Ammon's horn (tissue), 1 donor: ENCODE data around the gene TCEAL3.
A peak's percentile ranks its signal among the peaks of the same experiment; 100 is the strongest.
"Not testable (repeated sequence)": the region's sequence is repeated elsewhere in the genome, so short reads cannot be mapped to it uniquely, and the experiment has no call there.

Experiments used
- DNase-seq: peaks from one replicate; pipeline ENCODE4 v3.0.0-alpha.2; 2016; ENCODE audit warnings: low spot score

The TCEAL3 gene

GRCh38 chrX:103626855-103627254 is 19.1 kb downstream of the TCEAL3 start:
- DNase-seq = no peak

- peak; percentile 80 for DNase-seq
Observed at GRCh38 chrX:103628386-103629317, 20.9 kb downstream of the TCEAL3 start, which contains the start of gene TCEAL1. TCEAL1 (plus strand) TSS chrX:103628975; CDS start chrX:103629917, 942 bp downstream.

DNA sequence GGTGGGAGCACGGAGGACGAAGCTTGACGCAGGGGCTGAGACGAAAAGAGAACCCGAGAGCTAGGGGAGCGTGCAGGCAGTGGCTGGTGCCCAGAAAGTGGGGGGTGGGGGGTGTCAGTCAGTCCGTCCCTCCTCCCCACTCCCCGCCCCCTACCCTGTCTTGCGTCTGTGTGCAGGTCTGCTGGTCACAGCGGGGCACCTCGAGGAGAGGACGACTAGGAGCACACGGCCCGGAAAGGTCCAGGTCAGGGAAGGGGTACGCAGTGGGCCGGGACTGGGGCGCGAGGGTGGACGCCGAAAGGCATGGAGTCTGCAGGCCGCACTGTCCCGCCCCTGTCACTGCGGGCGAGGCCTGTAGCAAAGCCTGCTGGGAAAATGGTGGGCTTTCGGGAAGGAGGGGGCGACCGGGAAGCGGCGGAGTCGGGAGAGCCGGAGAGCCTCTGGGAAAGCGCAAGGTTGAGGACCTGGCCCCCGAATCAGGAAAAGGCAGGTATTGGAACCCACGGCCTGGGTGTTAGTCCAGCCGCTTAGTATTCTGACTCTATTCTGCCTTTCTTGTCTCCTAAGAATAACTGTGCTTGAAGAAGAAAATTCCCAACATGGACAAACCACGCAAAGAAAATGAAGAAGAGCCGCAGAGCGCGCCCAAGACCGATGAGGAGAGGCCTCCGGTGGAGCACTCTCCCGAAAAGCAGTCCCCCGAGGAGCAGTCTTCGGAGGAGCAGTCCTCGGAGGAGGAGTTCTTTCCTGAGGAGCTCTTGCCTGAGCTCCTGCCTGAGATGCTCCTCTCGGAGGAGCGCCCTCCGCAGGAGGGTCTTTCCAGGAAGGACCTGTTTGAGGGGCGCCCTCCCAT is 21.8 kb downstream of the TCEAL3 start:
- peak; percentile 72 for DNase-seq

DNA sequence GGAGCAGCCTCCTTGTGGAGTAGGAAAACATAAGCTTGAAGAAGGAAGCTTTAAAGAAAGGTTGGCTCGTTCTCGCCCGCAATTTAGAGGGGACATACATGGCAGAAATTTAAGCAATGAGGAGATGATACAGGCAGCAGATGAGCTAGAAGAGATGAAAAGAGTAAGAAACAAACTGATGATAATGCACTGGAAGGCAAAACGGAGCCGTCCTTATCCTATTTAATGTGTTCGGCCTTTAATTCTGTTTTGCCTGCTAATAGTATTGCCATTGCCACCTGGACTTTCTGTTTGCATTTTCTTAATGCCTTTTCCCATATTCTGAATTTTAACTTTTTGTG is 22.4 kb downstream of the TCEAL3 start:
- no peak for DNase-seq

- DNase-seq = no peak
Observed at GRCh38 chrX:103631145-103631544, 23.4 kb downstream of the TCEAL3 start.

GRCh38 chrX:103635436-103635835 is 27.7 kb downstream of the TCEAL3 start:
- no peak for DNase-seq

GRCh38 chrX:103637604-103638338 is 30.0 kb downstream of the TCEAL3 start:
- DNase-seq = no peak

DNA sequence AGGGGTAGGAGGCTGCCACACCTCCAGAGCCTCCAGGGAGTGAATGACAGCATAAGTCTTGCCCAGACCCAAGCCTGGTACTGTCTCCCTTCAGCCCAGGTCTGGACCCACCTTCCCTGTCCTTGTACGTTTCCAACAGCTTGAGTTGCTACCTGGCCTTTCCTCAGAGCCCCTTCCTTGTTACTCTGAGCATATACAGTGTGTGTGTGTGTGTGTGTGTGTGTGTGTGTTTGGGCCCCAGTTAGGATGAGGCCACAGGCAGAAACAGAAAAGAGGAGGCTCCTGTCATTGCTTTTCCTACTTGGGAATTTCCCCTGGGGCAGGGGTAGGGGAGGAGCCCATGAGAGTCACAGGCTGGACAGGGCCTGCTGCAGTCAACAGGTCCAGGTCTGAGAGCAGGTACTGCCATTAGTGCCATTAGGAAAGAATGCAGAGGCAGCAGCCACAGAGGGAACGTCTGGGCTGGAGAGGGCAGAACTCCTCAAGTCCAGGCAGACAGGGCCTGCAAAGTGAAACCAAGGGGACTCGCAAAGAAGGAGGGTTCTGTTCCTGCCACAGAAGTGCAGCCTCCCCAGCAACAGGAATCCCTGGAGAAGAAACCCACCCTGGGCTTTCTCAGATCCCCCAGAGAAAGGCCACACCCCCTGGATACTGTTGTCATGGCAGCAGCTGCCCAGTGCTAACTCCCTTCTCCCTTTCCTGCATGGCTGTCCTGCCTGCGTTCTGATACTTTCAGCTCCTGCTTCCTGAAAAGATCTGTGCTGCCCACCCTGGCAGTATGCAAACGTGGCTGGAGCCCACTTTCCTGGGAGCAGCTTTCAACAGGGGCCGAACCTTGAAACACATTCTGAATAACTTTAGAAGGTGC is 30.9 kb downstream of the TCEAL3 start:
- not testable (repeated sequence) for DNase-seq

- DNase-seq = no peak
Observed at GRCh38 chrX:103640401-103641155, 32.8 kb downstream of the TCEAL3 start.

GRCh38 chrX:103644125-103644524 is 36.4 kb downstream of the TCEAL3 start:
- DNase-seq = no peak

DNA sequence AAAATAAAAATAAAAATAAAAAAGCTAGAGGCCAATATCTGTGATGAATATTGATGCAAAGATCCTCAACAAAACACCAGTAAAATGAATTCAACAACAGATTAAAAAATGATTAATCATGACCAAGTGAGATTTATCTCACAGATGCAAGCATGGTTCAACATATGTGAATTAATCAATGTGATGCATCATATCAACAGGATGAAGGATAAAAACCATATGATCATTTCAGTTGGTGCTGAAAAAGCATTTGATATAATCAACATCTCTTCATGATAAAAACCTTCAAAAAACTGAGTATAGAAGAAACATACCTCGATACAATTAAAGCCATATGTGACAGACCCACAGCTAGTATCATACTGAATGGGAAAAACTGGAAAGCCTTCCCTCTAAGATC is 39.9 kb downstream of the TCEAL3 start:
- DNase-seq = no peak

DNA sequence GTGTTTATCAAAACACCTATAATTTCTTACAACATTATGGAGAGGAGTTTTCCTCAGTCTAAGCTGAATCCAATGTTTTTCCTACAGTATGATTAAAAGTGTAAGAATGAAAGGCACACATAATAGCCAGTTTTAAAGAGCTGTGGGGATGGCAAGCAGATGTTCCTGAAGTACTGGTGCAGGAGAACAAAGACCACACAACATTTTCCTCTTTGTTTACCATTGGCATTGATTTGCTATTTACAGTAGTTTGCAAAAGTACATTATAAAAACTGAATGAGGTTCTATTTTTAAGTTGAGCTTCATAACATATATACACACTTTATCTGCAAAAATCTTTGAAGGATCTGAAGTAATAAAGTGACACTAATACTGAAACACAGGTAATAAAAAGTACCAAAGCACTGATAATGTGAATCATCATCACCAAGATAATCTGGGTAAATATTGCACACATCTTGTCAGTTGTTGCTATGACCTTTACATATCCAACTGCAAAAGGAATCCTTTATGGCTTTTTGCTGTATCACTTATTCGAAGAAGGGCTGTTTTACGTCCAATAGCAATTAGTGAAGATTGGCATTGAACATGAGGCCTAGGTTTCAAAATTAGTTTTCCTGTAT is 43.5 kb downstream of the TCEAL3 start:
- DNase-seq = no peak

GRCh38 chrX:103655230-103656000 is 47.7 kb downstream of the TCEAL3 start:
- DNase-seq = not testable (repeated sequence)

GRCh38 chrX:103656617-103657016 is 48.9 kb downstream of the TCEAL3 start:
- no peak for DNase-seq

GRCh38 chrX:103657066-103657465 is 49.3 kb downstream of the TCEAL3 start:
- DNase-seq = not testable (repeated sequence)

- no peak for DNase-seq
Observed at GRCh38 chrX:103658681-103659433, 51.1 kb downstream of the TCEAL3 start.

- not testable (repeated sequence) for DNase-seq
Observed at GRCh38 chrX:103659460-103659859, 51.7 kb downstream of the TCEAL3 start.
